HG03103 (cell line): ENCODE measurements around the gene RAB5B.
A peak's percentile ranks its signal among the peaks of the same experiment; 100 is the strongest.

Experiments used
- ATAC-seq: cut with Tn5 transposase; IDR thresholded peaks from one replicate; pipeline ENCODE4 v1.9.1; 2021; ENCODE audit warnings: low read depth; ENCODE audit not compliant: unreplicated experiment

Gene RAB5B

GRCh38 chr12:55940065-55940732, 33.7 kb upstream of the RAB5B start:
- peak; percentile 91 for ATAC-seq

- no peak for ATAC-seq
Observed at GRCh38 chr12:55942055-55942454, 31.8 kb upstream of the RAB5B start.

- no peak for ATAC-seq
Observed at GRCh38 chr12:55942577-55943136, 31.2 kb upstream of the RAB5B start.

GRCh38 chr12:55946553-55946952, 27.3 kb upstream of the RAB5B start:
- ATAC-seq = no peak

GRCh38 chr12:55955344-55955743, 18.5 kb upstream of the RAB5B start:
- no peak for ATAC-seq

- no peak for ATAC-seq
Observed at GRCh38 chr12:55955800-55956508, 17.9 kb upstream of the RAB5B start.

- ATAC-seq = no peak
Observed at GRCh38 chr12:55957106-55957859, 16.6 kb upstream of the RAB5B start.

GRCh38 chr12:55963760-55964159, 10.1 kb upstream of the RAB5B start:
- ATAC-seq = no peak

- ATAC-seq = no peak
Observed at GRCh38 chr12:55965240-55965639, 8.6 kb upstream of the RAB5B start.

- no peak for ATAC-seq
Observed at GRCh38 chr12:55965941-55966407, 7.9 kb upstream of the RAB5B start, which contains the start of gene PMEL. TSS of gene PMEL (minus strand) at chr12:55966042. CDS start at chr12:55966011, 31 bp downstream.

GRCh38 chr12:55966408-55967281, 7.2 kb upstream of the RAB5B start, which contains the start of gene CDK2:
TSS of gene CDK2 (plus strand) at chr12:55966830. CDS start at chr12:55967009, 179 bp downstream.
- ATAC-seq = peak; percentile 92

GRCh38 chr12:55969356-55969755, 4.5 kb upstream of the RAB5B start:
- ATAC-seq = no peak

- ATAC-seq = no peak
Observed at GRCh38 chr12:55970775-55971174, 3.1 kb upstream of the RAB5B start.

- ATAC-seq = no peak
Observed at GRCh38 chr12:55972042-55972441, 1.8 kb upstream of the RAB5B start.

- no peak for ATAC-seq
Observed at GRCh38 chr12:55972456-55972855, 1.4 kb upstream of the RAB5B start.

GRCh38 chr12:55972911-55973598, 823 bp upstream of the RAB5B start:
- ATAC-seq = no peak

GRCh38 chr12:55974308-55974730, 441 bp downstream of the RAB5B start:
- peak; percentile 3 for ATAC-seq

- no peak for ATAC-seq
Observed at GRCh38 chr12:55978393-55978792, 4.5 kb downstream of the RAB5B start.

- no peak for ATAC-seq
Observed at GRCh38 chr12:55979069-55979468, 5.2 kb downstream of the RAB5B start.
